GM12892 (cell line): ENCODE measurements around the gene FAM81A.

ENCODE experiments used
- POLR2A ChIP-seq: IDR thresholded peaks from 2 replicates; pipeline ENCODE4 v1.6.1; 2011; ENCODE audit warnings: low read depth, low read length, control low read depth
- POLR2AphosphoS5 ChIP-seq: IDR thresholded peaks from 2 replicates; pipeline ENCODE4 v1.6.1; 2011; ENCODE audit warnings: low read depth, low read length, control low read depth

DNA sequence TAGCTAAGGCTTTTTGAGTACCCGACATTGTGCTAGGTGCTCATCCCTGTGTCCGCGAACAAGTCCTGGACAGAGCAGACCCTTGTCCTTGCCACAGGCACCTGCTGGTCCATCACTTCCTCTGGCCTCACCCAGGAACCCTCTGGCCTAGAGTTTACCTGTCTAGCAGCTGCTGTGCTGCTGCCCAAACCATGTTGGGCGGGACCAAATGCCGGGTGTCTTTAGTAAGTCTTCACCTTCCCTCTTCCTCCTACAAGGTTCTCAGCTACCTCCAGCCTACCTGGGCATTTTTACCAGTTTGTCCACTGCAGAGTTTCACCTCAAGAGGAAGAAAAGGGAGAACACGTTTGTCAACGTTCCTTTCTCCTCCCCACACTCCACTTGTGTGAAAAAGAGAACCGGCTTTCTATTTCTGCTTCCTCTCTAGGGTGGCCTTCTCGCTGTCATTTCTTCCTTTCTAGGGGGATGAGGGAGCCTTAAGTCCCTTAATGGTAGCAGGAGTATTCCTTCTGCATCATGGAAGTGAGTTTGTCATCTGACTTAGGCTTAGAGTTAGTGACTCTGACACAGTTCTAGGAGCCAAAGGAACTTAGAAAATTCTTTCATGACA is 93.2 kb downstream of the FAM81A start:
- TF ChIP-seq POLR2A (no peak), POLR2AphosphoS5 (no peak)
